Endothelial cell of umbilical vein (primary cell): ENCODE data around the gene DTNA.

Experiments used
- EZH2 ChIP-seq: IDR thresholded peaks from 2 replicates; pipeline ENCODE4 v1.6.1; 2012; ENCODE audit warnings: borderline replicate concordance, low read depth, mild to moderate bottlenecking, moderate library complexity, low read length, inconsistent platforms; ENCODE audit not compliant: severe bottlenecking
- POLR2A ChIP-seq: IDR thresholded peaks from 2 replicates; pipeline ENCODE4 v1.6.1; 2012; ENCODE audit warnings: low read depth, mild to moderate bottlenecking, control low read depth, low read length
- TF ChIP-seq, protein P1 (sequence below): IDR thresholded peaks from 2 replicates; pipeline ENCODE4 v1.6.1; 2011; ENCODE audit not compliant: insufficient read depth, insufficient read length

GRCh38 chr18:34884436-34884835, 174.3 kb downstream of the DTNA start:
- TF ChIP-seq POLR2A (no peak), EZH2 (no peak)
- TF ChIP-seq, protein P1, sequence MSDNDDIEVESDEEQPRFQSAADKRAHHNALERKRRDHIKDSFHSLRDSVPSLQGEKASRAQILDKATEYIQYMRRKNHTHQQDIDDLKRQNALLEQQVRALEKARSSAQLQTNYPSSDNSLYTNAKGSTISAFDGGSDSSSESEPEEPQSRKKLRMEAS, result no peak
